Activated CD8-positive, alpha-beta memory T cell treated with anti-CD3 and anti-CD28 coated beads, Interleukin-2, amount 10 ng/mL, durations not matched to agents 7 days and 5 days (primary cell): ENCODE results near the gene WNT7A. TPM values are rescaled to one million over a fixed set of nuclear protein-coding genes. Genes with fewer than 3 reads are reported as not detected.

Source experiments
- ATAC-seq: fragments of 150-1000 bp; cut with Tn5 transposase; one replicate; pipeline ENCODE4 v1.10.0; 2021; ENCODE audit warnings: moderate library complexity
- CTCF ChIA-PET: fragments of 350-600 bp; sonication (Branson Sonifier 250); formaldehyde crosslinking; loops from one replicate; lab custom pipeline; 2021; ENCODE audit warnings: antibody characterized with exemption; lab: Charles Lee
- DNase-seq: peaks from one replicate; pipeline ENCODE4 v3.0.0-alpha.2; 2020
- H3K27ac Mint-ChIP-seq: one replicate; pipeline ENCODE4 v1.8.0; 2021; ENCODE audit warnings: mild to moderate bottlenecking, mixed read lengths
- H3K27me3 Mint-ChIP-seq: one replicate; pipeline ENCODE4 v1.8.0; 2021; ENCODE audit warnings: mixed read lengths
- H3K36me3 Mint-ChIP-seq: one replicate; pipeline ENCODE4 v1.8.0; 2021; ENCODE audit warnings: mild to moderate bottlenecking, mixed read lengths
- H3K4me1 Mint-ChIP-seq: one replicate; pipeline ENCODE4 v1.8.0; 2021; ENCODE audit warnings: mixed read lengths
- H3K4me3 Mint-ChIP-seq: one replicate; pipeline ENCODE4 v1.8.0; 2021; ENCODE audit warnings: mild to moderate bottlenecking, moderate library complexity, mixed read lengths
- H3K9me3 Mint-ChIP-seq: one replicate; pipeline ENCODE4 v1.8.0; 2022; ENCODE audit warnings: low read depth, mixed read lengths
- total RNA-seq, 2 experiments: library from RNA; stranded (reverse); gene quantifications; one replicate each; pipeline ENCODE4 v1.2.3, GENCODE V29; 2021

Gene WNT7A
- total RNA-seq, 2 experiments from 2014 or later: not detected

DNA sequence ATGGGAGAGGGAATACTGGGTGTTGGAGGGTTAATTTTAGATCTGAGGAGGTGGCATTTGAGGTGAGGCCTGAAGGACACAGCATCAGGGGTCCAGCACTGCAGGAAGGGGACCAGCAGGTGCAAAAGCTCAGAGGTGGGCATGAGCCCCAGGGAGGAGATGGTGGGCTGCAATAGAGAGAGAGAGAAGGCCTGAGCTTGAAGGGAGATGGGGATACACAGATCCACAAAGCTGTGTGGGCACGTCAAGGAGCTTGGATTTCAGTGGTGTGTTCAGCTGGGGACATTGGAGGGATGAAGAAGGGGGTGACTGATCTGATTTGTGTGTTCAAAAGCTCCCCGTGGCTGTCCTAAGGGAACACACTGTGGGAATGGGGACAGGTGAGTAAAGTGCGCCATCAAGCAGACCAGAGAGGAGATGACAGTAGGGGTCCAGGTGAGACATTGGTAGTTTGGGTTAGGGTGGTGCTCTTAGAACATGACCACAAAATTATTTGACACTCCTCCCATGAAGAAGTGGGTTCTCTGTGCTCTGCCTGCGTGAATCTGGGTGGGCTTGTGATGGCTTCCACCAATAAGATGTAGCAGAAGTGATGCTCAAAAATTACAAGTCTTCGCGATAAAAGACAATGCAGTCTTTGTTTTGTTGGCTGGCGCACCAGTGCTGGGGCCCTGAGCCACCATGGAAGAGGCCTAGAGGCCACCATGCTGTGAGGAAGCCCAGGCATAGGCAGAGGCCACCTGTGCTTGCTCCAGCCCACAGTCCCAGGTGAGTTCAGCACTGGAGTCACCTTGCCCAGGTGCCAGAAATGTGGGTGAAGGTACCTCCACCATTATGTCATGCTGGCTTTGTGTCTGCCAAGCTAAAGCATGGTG lies 1.9 kb upstream of the WNT7A start:
- ATAC-seq: no peak
- Mint-ChIP-seq H3K27me3 (peaks cover 66% of the 10 kb centered on the region), H3K4me1 (peaks cover 3% of the 10 kb centered on the region), H3K36me3 (no peaks in the 10 kb centered on the region), H3K9me3 (no peaks in the 10 kb centered on the region), H3K4me3 (no peak overlapping the region), H3K27ac (no peak overlapping the region)
- peak; percentile 27 for DNase-seq
- CTCF ChIA-PET: interaction anchor here (1.2 to 14.5 kb wide), 6 partner anchors 11 to 234 kb away, joined by 3 to 205 read pairs (median 4); no protein-coding TSS in a partner anchor

DNA sequence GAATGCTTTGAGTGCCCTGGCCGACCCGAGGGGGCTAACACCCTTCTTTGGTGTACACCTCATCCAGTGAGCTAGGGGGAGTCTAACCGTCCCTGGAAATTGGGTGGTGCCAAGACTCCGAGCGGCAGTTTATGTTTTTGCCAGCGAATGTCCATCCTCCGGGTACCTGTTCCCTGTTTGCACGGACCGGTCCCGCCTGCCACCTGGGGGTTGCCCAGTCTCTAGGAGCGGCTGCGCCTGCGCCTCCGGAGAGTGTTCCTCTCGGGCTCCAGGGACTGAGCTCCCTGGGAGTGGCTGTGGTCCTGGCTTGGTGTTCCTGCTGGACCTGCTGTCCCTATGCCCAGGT lies 913 bp upstream of the WNT7A start:
- ATAC-seq: peak; percentile 5
- H3K27me3 Mint-ChIP-seq: peaks cover 75% of the 10 kb centered on the region
- CTCF ChIA-PET: interaction anchor here (1.3 to 14.5 kb wide), 7 partner anchors 10 to 233 kb away, joined by 3 to 205 read pairs (median 5); no protein-coding TSS in a partner anchor

DNA sequence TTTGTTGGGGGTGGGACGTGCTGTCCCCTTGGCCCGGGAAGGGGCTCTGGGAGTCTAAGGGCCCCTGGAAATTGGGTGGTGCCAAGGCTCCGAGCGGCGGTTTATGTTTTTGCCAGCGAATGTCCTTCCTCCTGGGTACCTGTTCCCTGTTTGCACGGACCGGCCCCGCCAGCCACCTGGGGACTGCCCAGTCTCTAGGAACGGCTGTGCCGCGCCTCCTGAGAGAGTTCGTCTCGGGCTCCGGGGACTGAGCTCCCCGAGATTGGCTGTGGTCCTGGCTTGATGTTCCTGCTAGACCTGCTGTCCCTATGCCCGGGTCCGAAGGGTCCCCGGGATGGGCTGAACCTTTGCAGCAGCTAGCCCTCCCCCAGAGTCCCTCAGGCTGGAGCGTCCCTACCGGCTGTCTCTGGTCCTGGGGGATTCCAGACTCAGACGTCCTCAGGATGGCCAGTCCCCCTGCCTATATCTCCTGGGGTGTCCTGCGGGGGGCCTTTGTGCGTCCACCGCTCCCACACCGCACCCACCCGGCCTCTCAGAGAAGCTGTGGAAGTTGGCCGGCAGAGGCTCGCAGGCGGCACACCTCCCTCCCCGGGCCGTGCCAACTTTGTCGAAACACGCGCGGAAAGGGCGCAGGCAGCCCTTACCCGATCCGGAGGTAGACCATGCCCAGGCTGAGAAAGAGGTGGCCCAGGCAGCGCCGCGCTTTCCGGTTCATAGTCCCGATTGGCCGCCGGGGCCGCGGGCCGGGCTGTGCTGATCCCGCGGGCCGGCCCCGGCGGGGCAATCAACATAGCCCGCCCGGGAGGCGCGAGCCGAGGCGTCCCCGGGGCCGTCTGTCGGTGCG lies 547 bp downstream of the WNT7A start:
- H3K9me3 Mint-ChIP-seq: no peaks in the 10 kb centered on the region
- H3K36me3 Mint-ChIP-seq: no peaks in the 10 kb centered on the region
- H3K27me3 Mint-ChIP-seq: peaks cover 70% of the 10 kb centered on the region
- H3K4me1 Mint-ChIP-seq: peaks cover 3% of the 10 kb centered on the region
- CTCF ChIA-PET: interaction anchor here (1.4 to 14.5 kb wide), 3 partner anchors 8 to 223 kb away, joined by 3 to 205 read pairs (median 11); no protein-coding TSS in a partner anchor
- ATAC-seq: peak; percentile 27
- DNase-seq: no peak
- no peak overlapping the region for H3K4me3 Mint-ChIP-seq
- H3K27ac Mint-ChIP-seq: no peak overlapping the region

More for the DNA sequence above, 913 bp upstream of the WNT7A start:
- H3K4me1 Mint-ChIP-seq: peaks cover 3% of the 10 kb centered on the region
- H3K4me3 Mint-ChIP-seq: no peak overlapping the region
- H3K36me3 Mint-ChIP-seq: no peaks in the 10 kb centered on the region
- no peaks in the 10 kb centered on the region for H3K9me3 Mint-ChIP-seq
- H3K27ac Mint-ChIP-seq: no peak overlapping the region
- no peak for DNase-seq

DNA sequence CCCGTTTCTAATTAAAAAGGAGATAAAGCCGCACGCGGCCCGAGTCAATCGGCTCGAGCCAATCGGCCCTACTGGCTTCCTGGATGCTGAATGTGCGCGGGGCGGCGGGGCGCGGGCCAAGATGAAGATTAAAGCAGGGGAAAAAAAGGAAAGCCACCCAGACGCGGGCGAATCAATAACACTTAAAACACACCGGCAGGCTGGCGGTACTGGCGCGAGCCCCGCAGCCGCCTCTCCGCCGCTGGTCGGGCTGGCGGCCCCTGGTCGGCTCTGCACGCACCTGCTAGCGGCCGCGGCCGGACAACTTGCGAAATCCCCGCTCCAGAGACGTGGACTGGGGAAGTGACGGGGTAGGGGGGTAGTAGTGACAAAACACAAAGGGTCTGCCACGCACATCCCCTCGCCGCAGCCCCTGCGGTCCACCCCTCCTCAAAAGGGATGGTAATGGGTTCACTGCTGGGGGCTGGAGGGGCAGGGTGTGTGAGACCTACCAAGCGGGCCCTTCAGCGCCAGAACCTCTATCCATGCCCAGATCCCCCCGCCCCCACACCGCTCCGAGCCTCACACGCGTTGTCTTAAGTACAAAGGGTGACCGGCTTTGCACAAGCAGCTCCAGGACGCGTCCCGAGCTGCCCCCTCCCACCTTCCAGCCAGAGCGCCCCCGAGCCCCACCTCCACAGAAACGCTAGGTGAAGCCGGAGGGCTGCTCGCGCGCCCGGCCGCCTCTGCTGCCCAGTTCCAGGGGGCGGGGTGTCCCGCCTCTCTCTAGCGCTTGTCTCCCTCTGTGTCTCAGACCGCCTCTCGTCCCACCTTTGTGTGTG lies 1.4 kb downstream of the WNT7A start:
- CTCF ChIA-PET: interaction anchor here (14.5 kb wide), 1 partner anchor 223 kb away, joined by 205 read pairs; no protein-coding TSS in a partner anchor
- H3K27ac Mint-ChIP-seq: no peak overlapping the region
- H3K36me3 Mint-ChIP-seq: no peaks in the 10 kb centered on the region
- no peaks in the 10 kb centered on the region for H3K9me3 Mint-ChIP-seq
- H3K4me1 Mint-ChIP-seq: peaks cover 3% of the 10 kb centered on the region
- DNase-seq (no peak), ATAC-seq (no peak)
- H3K4me3 Mint-ChIP-seq: no peak overlapping the region
- H3K27me3 Mint-ChIP-seq: peaks cover 64% of the 10 kb centered on the region

DNA sequence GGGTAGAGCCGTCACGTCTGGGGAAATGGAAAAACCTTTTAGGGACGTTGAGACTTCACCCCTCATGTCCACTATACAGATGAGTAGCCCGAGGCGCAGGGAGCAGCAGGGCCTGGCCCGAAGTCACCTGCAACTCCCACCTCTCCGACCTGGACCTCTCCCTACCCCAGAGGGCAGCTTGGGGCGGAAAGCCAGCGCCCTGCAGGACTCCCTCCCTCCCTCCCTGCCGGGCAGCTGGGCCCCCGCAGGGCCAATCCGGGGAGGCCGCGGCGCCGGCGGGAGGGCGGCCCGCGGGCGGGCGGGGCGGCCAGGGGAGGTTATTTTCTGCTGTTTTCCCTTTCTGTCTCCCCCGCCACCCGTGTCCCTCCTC lies 2.0 kb downstream of the WNT7A start:
- Mint-ChIP-seq H3K9me3 (no peaks in the 10 kb centered on the region), H3K27me3 (peaks cover 61% of the 10 kb centered on the region), H3K36me3 (no peaks in the 10 kb centered on the region), H3K4me3 (no peak overlapping the region), H3K4me1 (peaks cover 3% of the 10 kb centered on the region), H3K27ac (no peak overlapping the region)
- DNase-seq (no peak), ATAC-seq (no peak)
- CTCF ChIA-PET: interaction anchor here (1.1 kb wide), 1 partner anchor 220 kb away, joined by 3 read pairs; no protein-coding TSS in a partner anchor

DNA sequence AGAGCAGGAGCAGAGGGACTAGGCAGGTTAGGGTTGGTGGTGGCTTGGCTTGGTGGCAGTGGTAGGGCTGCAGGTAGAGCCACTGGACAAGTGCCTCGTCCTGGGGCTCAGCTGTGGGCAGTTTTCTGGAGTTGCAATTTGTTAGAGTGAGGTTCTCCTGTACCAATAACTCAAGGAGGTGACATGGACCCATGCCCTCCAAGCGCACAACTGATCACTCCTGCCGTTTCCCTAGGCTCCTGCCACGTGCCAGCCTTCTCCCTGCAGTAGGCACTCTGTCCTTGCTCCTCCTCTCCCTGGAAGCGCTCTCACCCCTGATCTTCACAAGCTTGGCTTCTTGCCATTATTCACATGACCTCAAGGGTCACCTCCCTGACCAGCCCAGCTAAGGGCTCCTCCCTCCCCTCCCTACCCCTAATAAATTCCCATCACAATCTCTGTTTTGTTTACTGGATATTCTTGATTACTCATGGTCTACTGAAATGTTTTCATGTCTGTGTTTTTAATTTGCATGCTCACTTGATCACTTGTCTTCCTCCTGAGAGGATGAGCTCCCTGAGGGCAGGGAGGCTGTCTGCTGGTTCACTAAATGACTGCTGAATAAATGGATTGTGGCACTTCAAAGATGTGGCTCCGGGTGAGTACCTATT lies 3.3 kb downstream of the WNT7A start:
- DNase-seq (no peak), ATAC-seq (no peak)
- peaks cover 3% of the 10 kb centered on the region for H3K4me1 Mint-ChIP-seq
- H3K36me3 Mint-ChIP-seq: no peaks in the 10 kb centered on the region
- CTCF ChIA-PET: interaction anchor here (1.1 kb wide), 1 partner anchor 219 kb away, joined by 3 read pairs; no protein-coding TSS in a partner anchor
- no peak overlapping the region for H3K4me3 Mint-ChIP-seq
- H3K27me3 Mint-ChIP-seq: peaks cover 51% of the 10 kb centered on the region
- H3K9me3 Mint-ChIP-seq: no peaks in the 10 kb centered on the region
- H3K27ac Mint-ChIP-seq: no peak overlapping the region

DNA sequence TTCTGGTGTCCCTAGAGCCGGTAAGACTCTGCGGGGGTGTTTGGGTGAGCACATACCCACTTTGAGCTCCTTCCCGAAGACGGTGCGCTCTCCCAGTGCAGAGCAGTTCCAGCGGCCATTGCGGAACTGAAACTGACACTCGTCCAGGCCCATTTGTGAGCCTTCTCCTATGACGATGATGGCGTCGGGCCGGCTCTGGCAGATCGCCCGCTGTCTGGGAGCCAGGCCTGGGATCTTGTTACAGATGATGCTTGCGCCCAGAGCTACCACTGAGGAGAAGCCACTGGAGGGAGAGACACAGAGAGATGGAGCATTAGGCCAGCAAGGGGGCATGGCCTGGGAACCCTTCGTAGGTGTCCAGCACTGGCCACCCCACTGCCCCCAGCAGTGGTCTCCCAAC lies 5.0 kb downstream of the WNT7A start:
- ATAC-seq (no peak), DNase-seq (no peak)
- CTCF ChIA-PET: no interaction called here
- Mint-ChIP-seq H3K27ac (no peak overlapping the region), H3K9me3 (no peaks in the 10 kb centered on the region), H3K36me3 (no peaks in the 10 kb centered on the region), H3K4me1 (peaks cover 2% of the 10 kb centered on the region), H3K4me3 (no peak overlapping the region), H3K27me3 (peaks cover 41% of the 10 kb centered on the region)

DNA sequence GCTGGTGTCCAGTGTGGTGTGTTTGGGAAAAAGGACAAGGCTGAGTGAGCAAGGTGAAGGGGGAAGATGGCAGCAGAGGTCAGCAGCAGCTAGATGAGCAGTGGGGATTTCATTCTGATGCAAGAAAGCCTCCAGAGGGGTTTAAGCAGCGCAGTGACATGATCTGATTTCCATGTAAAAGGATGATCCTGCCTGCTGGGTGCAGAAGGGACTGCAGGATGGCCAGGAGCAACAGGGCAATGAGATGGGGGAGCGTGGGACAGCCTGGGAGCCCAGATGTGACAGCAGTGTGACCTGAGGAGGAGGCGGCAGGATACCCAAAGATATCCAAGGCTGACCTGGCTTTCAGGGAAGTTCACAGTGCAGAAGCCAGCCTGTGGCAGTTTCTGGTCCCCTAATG lies 6.1 kb downstream of the WNT7A start:
- Mint-ChIP-seq H3K36me3 (no peaks in the 10 kb centered on the region), H3K27ac (no peak overlapping the region), H3K27me3 (peaks cover 34% of the 10 kb centered on the region), H3K9me3 (no peaks in the 10 kb centered on the region), H3K4me3 (no peak overlapping the region), H3K4me1 (peaks cover 2% of the 10 kb centered on the region)
- ATAC-seq: no peak
- DNase-seq: no peak
- CTCF ChIA-PET: no interaction called here

DNA sequence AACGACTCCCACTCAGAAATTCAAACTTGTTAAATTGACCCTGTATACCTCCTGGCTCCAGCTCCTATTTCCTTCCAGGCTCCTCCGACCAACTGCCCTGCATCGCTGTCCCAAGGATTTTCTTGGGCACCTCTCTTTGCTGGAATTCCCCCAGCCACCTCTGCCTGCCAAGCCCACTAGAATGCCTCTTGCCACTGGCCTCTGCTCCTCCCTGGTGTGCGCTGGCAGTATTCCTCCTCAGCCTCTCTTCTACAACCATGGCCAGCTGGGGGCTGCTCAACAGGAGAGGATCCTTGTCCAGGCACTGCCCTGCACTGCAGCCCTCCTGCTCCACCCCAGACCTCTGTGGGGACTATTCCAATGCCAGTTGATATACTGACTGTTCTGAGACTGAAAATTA lies 7.4 kb downstream of the WNT7A start:
- DNase-seq (no peak), ATAC-seq (no peak)
- H3K27me3 Mint-ChIP-seq: peaks cover 23% of the 10 kb centered on the region
- H3K27ac Mint-ChIP-seq: no peak overlapping the region
- no peaks in the 10 kb centered on the region for H3K36me3 Mint-ChIP-seq
- no peak overlapping the region for H3K4me3 Mint-ChIP-seq
- no peaks in the 10 kb centered on the region for H3K9me3 Mint-ChIP-seq
- CTCF ChIA-PET: no interaction called here
- H3K4me1 Mint-ChIP-seq: no peaks in the 10 kb centered on the region

DNA sequence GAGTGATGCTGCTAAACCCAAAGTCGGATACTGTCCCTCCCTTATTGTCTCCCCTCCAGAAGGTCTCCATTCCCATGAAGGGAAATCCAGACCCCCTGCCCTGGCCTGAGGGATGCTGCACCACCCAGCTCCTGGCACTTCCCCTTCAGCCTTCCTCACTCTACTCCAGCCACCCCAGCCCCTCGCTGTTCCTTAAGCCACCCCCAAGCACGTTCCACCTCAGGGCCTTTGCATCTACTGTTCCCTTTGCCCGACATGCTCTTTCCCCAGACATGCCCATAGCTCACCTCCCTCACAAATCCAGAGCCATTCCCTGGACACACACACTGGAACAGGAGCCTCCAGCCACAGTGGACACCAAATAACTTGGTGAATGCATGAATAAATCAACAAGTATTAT lies 8.1 kb downstream of the WNT7A start:
- Mint-ChIP-seq H3K4me3 (no peak overlapping the region), H3K27me3 (peaks cover 17% of the 10 kb centered on the region), H3K36me3 (no peaks in the 10 kb centered on the region), H3K27ac (no peak overlapping the region), H3K9me3 (no peaks in the 10 kb centered on the region), H3K4me1 (peaks cover under 1% of the 10 kb centered on the region)
- CTCF ChIA-PET: interaction anchor here (2.1 kb wide), 1 partner anchor 9 kb away, joined by 11 read pairs; the partner anchor contains the start of gene WNT7A
- DNase-seq (no peak), ATAC-seq (no peak)

DNA sequence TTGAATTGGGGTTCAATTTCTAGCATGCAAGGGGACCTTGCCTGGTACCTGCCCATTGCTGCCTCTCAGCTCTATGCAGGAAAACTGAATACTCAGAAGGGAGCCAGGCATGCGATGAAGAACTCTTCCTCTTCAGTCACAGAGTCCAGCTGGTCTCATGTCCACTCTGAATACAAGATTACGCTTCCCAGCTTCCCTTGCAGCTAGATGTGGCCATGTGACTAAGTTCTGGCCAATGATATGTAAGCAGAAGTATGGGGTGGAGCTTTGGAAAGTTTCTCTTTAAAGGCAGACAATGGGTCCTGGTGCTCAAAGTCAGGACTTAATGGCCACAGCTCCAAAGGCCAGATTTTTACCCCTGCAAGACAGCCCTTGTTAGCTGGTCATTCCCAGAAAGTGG lies 9.0 kb downstream of the WNT7A start:
- ATAC-seq (no peak), DNase-seq (no peak)
- CTCF ChIA-PET: interaction anchor here (1.1 to 2.1 kb wide), 2 partner anchors 10 to 217 kb away, joined by 3 to 11 read pairs; partner anchors contain the start of gene WNT7A
- Mint-ChIP-seq H3K4me3 (no peak overlapping the region), H3K9me3 (no peaks in the 10 kb centered on the region), H3K27me3 (peaks cover 9% of the 10 kb centered on the region), H3K36me3 (no peaks in the 10 kb centered on the region), H3K4me1 (peaks cover 9% of the 10 kb centered on the region), H3K27ac (no peak overlapping the region)

DNA sequence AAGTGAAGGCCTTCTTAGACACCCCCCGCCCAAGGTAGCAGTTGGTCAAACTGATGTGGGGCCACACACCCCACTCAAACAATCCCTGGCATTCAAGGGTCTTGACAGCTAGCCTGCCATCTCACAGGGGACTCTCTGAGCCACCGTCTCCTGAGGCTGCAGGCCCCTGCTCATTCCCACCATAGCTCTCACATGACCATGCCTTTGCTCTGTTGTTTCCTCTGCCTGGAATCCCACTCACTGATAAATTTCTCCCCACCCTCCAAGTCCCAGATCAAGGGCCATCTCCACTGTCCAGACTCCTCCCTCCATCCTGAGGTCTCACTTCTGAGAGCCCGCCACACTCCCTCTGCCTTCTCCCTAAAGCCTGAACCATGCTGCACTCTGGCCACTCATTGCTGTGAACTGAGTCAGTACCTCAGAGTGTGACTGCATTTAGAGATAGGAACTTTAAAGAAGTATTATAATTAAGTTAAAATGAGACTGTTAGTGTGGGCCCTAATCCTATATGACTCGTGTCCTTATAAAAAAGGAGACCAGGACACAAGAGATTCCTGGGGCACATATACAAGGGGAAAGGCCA lies 10.0 kb downstream of the WNT7A start:
- H3K4me3 Mint-ChIP-seq: no peak overlapping the region
- ATAC-seq (no peak), DNase-seq (no peak)
- H3K9me3 Mint-ChIP-seq: no peaks in the 10 kb centered on the region
- CTCF ChIA-PET: interaction anchor here (1.1 to 2.1 kb wide), 2 partner anchors 11 to 216 kb away, joined by 3 to 11 read pairs; partner anchors contain the start of gene WNT7A
- H3K27ac Mint-ChIP-seq: no peak overlapping the region
- H3K27me3 Mint-ChIP-seq: peaks cover 3% of the 10 kb centered on the region
- no peaks in the 10 kb centered on the region for H3K36me3 Mint-ChIP-seq
- peaks cover 17% of the 10 kb centered on the region for H3K4me1 Mint-ChIP-seq
